Common myeloid progenitor, CD34-positive (primary cell): ENCODE measurements around the gene GRIK5.

ENCODE experiments used
- CTCF ChIA-PET: fragments of 350-600 bp; sonication (Branson Sonifier 250); formaldehyde crosslinking; loops from one replicate; lab custom pipeline; 2021; ENCODE audit warnings: antibody characterized with exemption; lab: Charles Lee
- POLR2A ChIA-PET: fragments of 350-600 bp; sonication (Branson Sonifier 250); formaldehyde crosslinking; loops from one replicate; lab custom pipeline; 2021; ENCODE audit warnings: antibody characterized with exemption; lab: Charles Lee
- DNase-seq, 3 donors: peaks; one replicate each; pipeline versions ENCODE4 v3.0.0 to v3.0.0-alpha.2; 2013
- H3K27ac ChIP-seq, 2 experiments: 1 replicate in 1 of 2; 2 replicates in 1 of 2; pipeline ENCODE4 v1.7.0; 2013; ENCODE audit warnings: inconsistent platforms in 2 of 2, low read length in 2 of 2, mild to moderate bottlenecking in 2 of 2, low read depth in 1 of 2, moderate library complexity in 1 of 2; ENCODE audit not compliant: severe bottlenecking in 2 of 2, insufficient read depth in 1 of 2, poor library complexity in 1 of 2
- H3K27me3 ChIP-seq, 5 experiments: replicated peaks in 2 of 5; 1 replicate in 3 of 5; 2 replicates in 2 of 5; pipeline versions ENCODE4 v1.6.1 to v1.7.0; 2013; ENCODE audit warnings: low read length in 4 of 5, mild to moderate bottlenecking in 2 of 5, moderate library complexity in 2 of 5, inconsistent platforms in 1 of 5; ENCODE audit not compliant: insufficient read depth in 5 of 5, control insufficient read depth in 4 of 5
- H3K36me3 ChIP-seq, 4 experiments: 1 replicate in 2 of 4; 2 replicates in 2 of 4; pipeline versions ENCODE4 v1.6.1 to v1.7.0; 2013; ENCODE audit warnings: low read length in 3 of 4, control low read depth in 1 of 4, mild to moderate bottlenecking in 1 of 4; ENCODE audit not compliant: control insufficient read depth in 4 of 4, insufficient read depth in 4 of 4
- H3K4me1 ChIP-seq, 4 experiments: 1 replicate in 3 of 4; 2 replicates in 1 of 4; pipeline versions ENCODE4 v1.6.1 to v1.7.1; 2013; ENCODE audit warnings: low read length in 3 of 4, mild to moderate bottlenecking in 3 of 4, control low read depth in 1 of 4, inconsistent platforms in 1 of 4, moderate library complexity in 1 of 4; ENCODE audit not compliant: control insufficient read depth in 4 of 4, insufficient read depth in 4 of 4; ENCODE audit errors: control extremely low read depth in 1 of 4
- H3K4me3 ChIP-seq, 7 experiments: 1 replicate in 4 of 7; 2 replicates in 3 of 7; pipeline versions ENCODE4 v1.5.1 to v1.7.0; 2013; ENCODE audit warnings: mild to moderate bottlenecking in 7 of 7, low read length in 6 of 7, moderate library complexity in 6 of 7, inconsistent platforms in 2 of 7, low read depth in 2 of 7, control low read depth in 1 of 7; ENCODE audit not compliant: insufficient read depth in 4 of 7, control insufficient read depth in 1 of 7; ENCODE audit errors: extremely low read depth in 1 of 7
- H3K9me3 ChIP-seq, 5 experiments: 1 replicate in 4 of 5; 2 replicates in 1 of 5; pipeline versions ENCODE4 v1.6.1 to v1.7.1; 2013; ENCODE audit warnings: low read length in 4 of 5, mild to moderate bottlenecking in 2 of 5, inconsistent platforms in 1 of 5, low read depth in 1 of 5, moderate library complexity in 1 of 5; ENCODE audit not compliant: control insufficient read depth in 4 of 5, insufficient read depth in 2 of 5; ENCODE audit errors: control extremely low read depth in 1 of 5
- WGBS: methylation state at CpG from one replicate; pipeline ENCODE4 v1.1.5; 2013; ENCODE audit not compliant: insufficient coverage; 5-methylcytosine and 5-hydroxymethylcytosine counted together

Gene GRIK5

GRCh38 chr19:42078538-42079275 lies 8.7 kb upstream of the GRIK5 start:
- WGBS, result 96% methylated on average over 9 of the region's 15 CpGs
- Histone ChIP-seq H3K4me1 (peaks cover 8 to 29% (median 24%) of the 10 kb centered on the region in 4 experiments), H3K27ac (peak overlapping the region in 1 of 2 experiments; percentile 99), H3K4me3 (no peak overlapping the region), H3K36me3 (peaks cover 6 to 45% (median 35%) of the 10 kb centered on the region in 4 experiments), H3K27me3 (no peaks in the 10 kb centered on the region), H3K9me3 (no peaks in the 10 kb centered on the region)
- ChIA-PET CTCF (interaction anchor here (0.8 to 4.5 kb wide), 3 partner anchors 15 to 301 kb away, joined by 3 to 31 read pairs (median 3); no protein-coding TSS in a partner anchor), POLR2A (interaction anchor here (0.9 kb wide), 1 partner anchor 27 kb away, joined by 3 read pairs; no protein-coding TSS in a partner anchor)
- DNase-seq, result no peak

- H3K36me3 ChIP-seq, result peaks cover 6 to 42% (median 34%) of the 10 kb centered on the region in 4 experiments
- CTCF ChIA-PET, result interaction anchor here (4.5 kb wide), 1 partner anchor 15 kb away, joined by 31 read pairs; no protein-coding TSS in a partner anchor
- peak overlapping the region; percentile 94 to 99 for H3K27ac ChIP-seq
- H3K9me3 ChIP-seq, result no peaks in the 10 kb centered on the region
- 100% methylated on average over 1 of the region's 1 CpG for WGBS
- H3K27me3 ChIP-seq, result no peaks in the 10 kb centered on the region
- no peak for DNase-seq
- peak overlapping the region in 1 of 7 experiments; percentile 90 for H3K4me3 ChIP-seq
- peaks cover 8 to 29% (median 24%) of the 10 kb centered on the region in 4 experiments for H3K4me1 ChIP-seq
- POLR2A ChIA-PET, result interaction anchor here (0.9 kb wide), 1 partner anchor 27 kb away, joined by 3 read pairs; no protein-coding TSS in a partner anchor
Observed at GRCh38 chr19:42078058-42078457, 8.1 kb upstream of the GRIK5 start.

GRCh38 chr19:42076380-42076944 lies 6.5 kb upstream of the GRIK5 start:
- peak overlapping the region; percentile 94 to 99 for H3K27ac ChIP-seq
- peaks cover 6 to 34% (median 30%) of the 10 kb centered on the region in 4 experiments for H3K36me3 ChIP-seq
- POLR2A ChIA-PET, result interaction anchor here (1.0 to 1.6 kb wide), 4 partner anchors 15 to 167 kb away, joined by 3 to 5 read pairs (median 4); partner anchors contain the start of gene POU2F2
- 0% methylated on average over 22 of the region's 33 CpGs for WGBS
- H3K9me3 ChIP-seq, result no peaks in the 10 kb centered on the region
- H3K4me1 ChIP-seq, result peaks cover 8 to 29% (median 24%) of the 10 kb centered on the region in 4 experiments
- H3K27me3 ChIP-seq, result no peaks in the 10 kb centered on the region
- peak in 1 of 3 donors; percentile 63 for DNase-seq
- H3K4me3 ChIP-seq, result peak overlapping the region; percentile 76 to 96 (median 83)
- CTCF ChIA-PET, result interaction anchor here (1.0 to 1.3 kb wide), 2 partner anchors 8 to 224 kb away, joined by 3 read pairs; no protein-coding TSS in a partner anchor

GRCh38 chr19:42075616-42076379 lies 5.8 kb upstream of the GRIK5 start, which contains the start of gene ZNF574:
Gene ZNF574, plus strand, starts transcription at chr19:42076166. Its CDS starts 2,441 bp downstream, at chr19:42078607.
- H3K36me3 ChIP-seq, result peaks cover 5 to 27% (median 23%) of the 10 kb centered on the region in 4 experiments
- H3K4me3 ChIP-seq, result peak within 1 kb of the TSS; percentile 76 to 96 (median 83)
- WGBS, result under 1% methylated on average over 60 of the region's 80 CpGs
- ChIA-PET CTCF (no interaction called here), POLR2A (interaction anchor here (1.0 to 1.6 kb wide), 4 partner anchors 16 to 167 kb away, joined by 3 to 5 read pairs (median 4); partner anchors contain the start of gene POU2F2)
- peaks cover 8 to 31% (median 25%) of the 10 kb centered on the region in 4 experiments for H3K4me1 ChIP-seq
- no peaks in the 10 kb centered on the region for H3K9me3 ChIP-seq
- peak; percentile 100 for DNase-seq
- peak within 1 kb of the TSS; percentile 98 to 99 for H3K27ac ChIP-seq
- no peaks in the 10 kb centered on the region for H3K27me3 ChIP-seq

GRCh38 chr19:42075364-42075615 lies 5.3 kb upstream of the GRIK5 start:
- ChIA-PET POLR2A (no interaction called here), CTCF (no interaction called here)
- peak overlapping the region; percentile 70 to 96 (median 83) for H3K4me3 ChIP-seq
- no peaks in the 10 kb centered on the region for H3K9me3 ChIP-seq
- peaks cover 4 to 22% (median 20%) of the 10 kb centered on the region in 4 experiments for H3K36me3 ChIP-seq
- no peak for DNase-seq
- H3K27ac ChIP-seq, result peak overlapping the region; percentile 98 to 99
- H3K4me1 ChIP-seq, result peaks cover 9 to 36% (median 30%) of the 10 kb centered on the region in 4 experiments
- no peaks in the 10 kb centered on the region for H3K27me3 ChIP-seq
- 4% methylated on average over 3 of the region's 3 CpGs for WGBS

- DNase-seq, result peak in 1 of 3 donors; percentile 29
- POLR2A ChIA-PET, result no interaction called here
- Histone ChIP-seq H3K9me3 (no peaks in the 10 kb centered on the region), H3K4me1 (peaks cover 10 to 41% (median 35%) of the 10 kb centered on the region in 4 experiments), H3K36me3 (peaks cover 4 to 17% (median 15%) of the 10 kb centered on the region in 4 experiments), H3K4me3 (peak overlapping the region in 6 of 7 experiments; percentile 76 to 96 (median 86)), H3K27ac (peak overlapping the region; percentile 98 to 99), H3K27me3 (no peaks in the 10 kb centered on the region)
- CTCF ChIA-PET, result no interaction called here
- 64% methylated on average over 19 of the region's 27 CpGs for WGBS
Observed at GRCh38 chr19:42074513-42075363, 4.7 kb upstream of the GRIK5 start.
